Right forelimb (tissue), 1 donor: ENCODE measurements around the gene SPECC1.
A peak's percentile ranks its signal among the peaks of the same experiment; 100 is the strongest.
"Not testable (repeated sequence)": the region's sequence is repeated elsewhere in the genome, so short reads cannot be mapped to it uniquely, and the experiment has no call there.

Source experiments
- DNase-seq: peaks from one replicate; pipeline ENCODE4 v3.0.0-alpha.2; 2018

The SPECC1 gene

DNA sequence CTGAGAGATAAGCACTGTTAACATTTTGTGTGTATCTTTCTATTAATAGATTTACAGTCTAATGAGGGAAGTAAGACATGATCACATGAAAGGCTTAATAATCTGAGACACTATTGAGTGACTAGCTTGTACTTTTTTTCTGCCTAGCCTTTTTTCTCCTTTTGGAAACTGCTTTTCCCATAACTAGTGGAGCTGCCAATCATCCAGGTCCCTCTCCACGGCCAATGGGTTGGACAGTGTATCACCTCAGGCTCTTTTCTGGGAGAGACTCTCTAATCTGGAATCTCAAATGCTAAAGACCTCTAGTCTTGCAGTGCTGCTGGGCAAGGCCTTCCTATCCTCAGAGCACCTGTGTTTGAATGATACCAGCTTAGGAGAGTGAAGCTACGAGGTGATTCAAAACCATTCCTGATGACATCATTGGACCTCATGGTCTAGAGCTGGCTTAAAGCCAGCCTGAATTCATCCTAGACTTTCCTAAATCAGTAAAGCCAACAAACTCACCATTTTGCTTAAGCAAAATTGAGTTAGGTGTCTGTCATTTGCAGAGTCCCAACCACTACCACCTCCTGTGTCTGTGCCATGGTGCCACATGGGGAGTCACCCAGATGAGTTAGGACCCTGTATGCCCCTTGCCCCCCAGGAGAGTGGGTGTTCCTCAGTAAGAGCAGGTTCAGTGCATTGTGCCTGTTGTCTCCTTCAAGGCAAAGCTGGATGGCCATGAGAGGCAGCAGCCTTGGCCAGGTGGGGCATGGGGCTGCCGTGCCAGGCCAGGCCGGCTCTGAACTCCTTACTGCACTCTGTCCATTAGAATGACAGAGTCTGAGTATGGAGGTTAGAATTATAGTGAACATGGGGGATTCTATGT lies 62.9 kb downstream of the SPECC1 start:
- no peak for DNase-seq

GRCh38 chr17:20072692-20072992 lies 63.5 kb downstream of the SPECC1 start:
- no peak for DNase-seq

DNA sequence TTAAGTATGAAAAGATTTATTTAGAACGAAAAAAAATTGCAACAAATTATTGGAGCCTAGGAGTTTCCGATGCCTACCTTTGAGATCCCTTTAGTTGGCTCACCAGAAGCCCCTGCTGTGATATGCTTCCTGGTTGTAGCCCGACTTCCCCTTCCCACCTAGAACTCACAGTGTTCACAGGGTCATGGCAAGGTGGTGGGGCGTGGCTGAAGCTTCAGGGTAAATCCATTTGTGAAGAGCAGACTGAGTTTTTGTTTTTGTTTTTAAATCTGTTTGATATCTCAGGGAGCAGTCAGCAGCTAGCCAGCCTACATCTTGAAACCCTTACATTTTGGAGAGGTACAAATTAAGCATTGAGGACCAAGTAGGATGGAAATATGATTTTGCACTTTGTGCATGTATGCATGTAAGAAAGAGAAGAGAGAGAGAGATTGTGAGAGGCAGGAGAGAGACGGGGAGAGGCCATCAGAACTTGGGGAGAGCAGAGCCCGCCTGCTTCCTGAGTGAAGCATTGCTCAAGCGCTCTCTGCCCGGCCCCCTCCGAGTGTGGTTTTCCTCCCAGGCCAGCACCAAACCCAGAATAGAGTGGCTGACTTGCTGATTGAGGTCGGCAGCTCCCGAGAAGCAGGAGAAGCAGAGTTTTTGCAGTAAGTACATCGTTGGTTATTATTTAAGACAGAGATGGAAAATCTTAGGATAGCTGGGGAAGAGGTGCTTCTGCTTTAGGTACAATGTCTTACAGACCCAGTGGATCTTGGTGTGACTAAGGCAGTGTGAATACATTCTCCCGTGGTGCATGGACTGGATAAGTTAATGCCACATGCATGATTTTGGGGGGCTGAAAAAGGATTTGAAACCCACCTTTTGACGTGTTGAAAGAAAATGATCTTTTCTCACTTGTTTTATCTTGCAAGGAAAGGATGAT lies 64.2 kb downstream of the SPECC1 start:
- peak; percentile 63 for DNase-seq

DNA sequence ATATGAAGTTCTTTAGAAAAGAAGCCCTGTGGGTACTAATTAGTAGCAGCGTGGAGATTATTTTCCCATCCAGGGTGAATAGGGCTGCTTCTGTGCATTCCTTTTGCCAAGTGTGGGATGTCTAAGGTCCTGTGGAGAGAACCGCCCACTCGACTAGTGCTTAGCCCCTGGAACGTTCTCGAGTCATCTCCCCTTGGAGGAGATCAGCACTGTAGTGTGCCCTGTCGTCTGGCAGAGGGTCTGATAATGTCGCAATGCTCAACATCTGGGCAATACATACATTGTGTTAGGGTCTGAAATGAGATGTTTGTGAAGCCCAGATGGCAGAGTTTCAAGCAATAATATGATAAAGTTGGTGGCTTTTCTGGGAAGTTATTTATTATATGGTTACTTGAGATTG lies 64.8 kb downstream of the SPECC1 start:
- DNase-seq: no peak

- no peak for DNase-seq
These were observed 65.3 kb downstream of the SPECC1 start for GRCh38 chr17:20074489-20074888.

DNA sequence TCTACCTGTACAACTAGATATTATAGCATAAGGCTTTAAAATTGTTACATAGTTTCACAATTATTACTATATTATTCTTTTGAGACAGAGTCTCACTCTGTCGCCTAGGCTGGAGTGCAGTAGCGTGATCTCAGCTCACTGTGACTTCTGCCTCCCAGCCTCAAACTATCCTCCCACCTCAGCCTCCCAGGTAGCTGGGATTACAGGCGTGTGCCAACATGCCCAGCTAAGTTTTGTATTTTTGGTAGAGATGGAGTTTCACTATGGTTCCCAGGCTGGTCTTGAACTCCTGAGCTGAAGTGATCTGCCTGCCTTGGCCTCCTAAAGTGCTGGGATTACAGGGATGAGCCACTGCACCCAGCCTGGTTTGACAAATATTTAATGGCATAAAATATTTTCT lies 67.0 kb downstream of the SPECC1 start:
- not testable (repeated sequence) for DNase-seq

- DNase-seq: no peak
These were observed 69.0 kb downstream of the SPECC1 start for GRCh38 chr17:20077978-20078685.

GRCh38 chr17:20080513-20080912 lies 71.4 kb downstream of the SPECC1 start:
- no peak for DNase-seq

DNA sequence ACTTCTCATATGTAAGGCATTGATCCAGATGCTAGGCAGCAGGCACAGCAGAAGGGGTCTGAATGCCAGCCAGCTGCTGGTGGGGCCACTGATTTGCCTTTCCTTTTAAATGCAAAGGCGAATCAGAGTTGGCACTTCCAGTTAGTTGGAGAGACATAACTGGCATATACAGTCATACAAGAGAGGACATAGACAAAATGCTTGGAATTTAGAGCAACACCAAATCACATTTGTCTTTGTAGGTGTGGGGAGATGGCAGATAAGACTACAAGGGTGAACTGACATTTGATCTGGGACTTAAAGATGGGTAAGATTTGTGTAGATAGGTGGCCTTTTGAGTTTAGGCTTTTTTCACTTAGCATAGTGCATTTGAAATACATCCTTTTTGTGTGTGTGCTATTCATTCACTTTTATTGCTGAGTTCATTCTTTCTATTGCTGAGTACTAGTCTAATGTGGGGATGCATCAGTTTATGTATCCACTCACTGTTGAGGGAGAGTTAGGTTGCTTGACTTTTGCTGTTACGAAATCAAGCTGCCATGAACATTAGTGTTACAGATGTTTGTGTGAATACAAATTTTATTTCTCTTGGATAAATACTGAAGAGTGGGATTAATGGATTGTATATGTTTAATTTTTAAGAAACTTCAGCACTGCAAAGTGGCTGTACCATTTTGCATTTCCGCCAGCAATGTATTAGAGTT lies 74.1 kb downstream of the SPECC1 start:
- DNase-seq: no peak

DNA sequence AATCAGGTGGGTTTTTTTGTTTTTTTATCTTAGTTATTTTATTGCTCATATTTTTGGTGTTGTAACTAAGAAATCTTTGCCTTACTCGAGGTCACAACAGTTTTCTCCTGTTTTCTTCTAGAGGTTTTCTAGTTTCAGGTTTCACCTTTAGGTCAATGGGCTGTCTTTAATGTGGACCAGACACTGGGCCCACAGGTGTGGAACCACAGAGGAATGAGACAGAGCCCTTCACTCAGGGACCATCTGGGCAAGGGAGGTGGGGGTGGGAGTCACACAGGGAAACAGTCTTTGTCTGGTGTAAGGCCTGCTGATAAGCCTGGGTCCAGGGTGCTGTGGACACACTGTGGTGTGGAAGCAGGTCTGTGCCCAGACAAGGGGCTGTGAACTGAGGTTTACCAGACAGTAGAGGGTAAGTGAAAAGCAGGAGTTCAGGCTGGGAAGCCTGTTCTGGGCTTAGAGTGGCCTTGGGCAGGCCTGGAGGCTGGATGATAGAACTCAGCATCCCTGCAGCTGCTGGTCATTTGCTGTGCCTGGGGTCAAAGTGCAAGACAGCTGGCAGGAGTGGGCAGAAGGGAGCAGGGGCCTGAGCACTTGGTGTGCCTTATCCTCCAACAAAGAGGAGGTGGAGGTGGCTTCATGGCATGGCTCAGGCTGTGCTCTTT lies 75.6 kb downstream of the SPECC1 start:
- DNase-seq: no peak

- DNase-seq: no peak
These were observed 76.2 kb downstream of the SPECC1 start for GRCh38 chr17:20085283-20085845.

DNA sequence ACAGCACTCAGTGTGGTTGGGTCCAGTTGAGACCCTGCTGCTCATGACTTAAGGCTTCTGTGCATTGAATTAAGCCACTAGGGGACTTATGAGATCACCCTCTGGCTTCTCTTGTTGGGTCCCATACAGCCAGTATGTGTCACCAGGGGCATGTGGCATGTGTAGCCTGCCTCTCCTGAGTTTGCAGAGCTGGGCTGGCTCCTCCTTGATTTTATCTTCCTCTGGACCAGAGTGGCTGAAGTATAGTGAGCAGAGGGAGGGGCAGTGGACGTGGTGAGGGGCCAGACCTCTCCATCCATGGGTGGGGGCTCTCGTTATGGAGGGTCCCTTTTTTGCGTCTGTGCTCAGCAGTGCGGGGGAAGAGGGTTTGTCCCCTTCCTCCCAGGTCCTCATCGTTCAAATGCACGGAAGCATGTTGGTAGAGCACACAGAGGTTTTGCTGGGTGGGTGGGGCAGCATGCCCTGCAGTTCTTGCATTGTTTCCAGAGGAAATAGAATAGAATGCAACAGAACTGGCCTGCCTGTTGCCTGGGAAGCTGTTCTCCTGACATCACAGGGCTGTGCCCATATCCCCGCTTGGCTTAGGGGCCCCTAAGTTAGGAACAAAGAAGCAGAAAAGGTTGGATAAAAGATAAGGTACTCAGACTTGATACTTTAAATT lies 77.4 kb downstream of the SPECC1 start:
- DNase-seq: no peak

DNA sequence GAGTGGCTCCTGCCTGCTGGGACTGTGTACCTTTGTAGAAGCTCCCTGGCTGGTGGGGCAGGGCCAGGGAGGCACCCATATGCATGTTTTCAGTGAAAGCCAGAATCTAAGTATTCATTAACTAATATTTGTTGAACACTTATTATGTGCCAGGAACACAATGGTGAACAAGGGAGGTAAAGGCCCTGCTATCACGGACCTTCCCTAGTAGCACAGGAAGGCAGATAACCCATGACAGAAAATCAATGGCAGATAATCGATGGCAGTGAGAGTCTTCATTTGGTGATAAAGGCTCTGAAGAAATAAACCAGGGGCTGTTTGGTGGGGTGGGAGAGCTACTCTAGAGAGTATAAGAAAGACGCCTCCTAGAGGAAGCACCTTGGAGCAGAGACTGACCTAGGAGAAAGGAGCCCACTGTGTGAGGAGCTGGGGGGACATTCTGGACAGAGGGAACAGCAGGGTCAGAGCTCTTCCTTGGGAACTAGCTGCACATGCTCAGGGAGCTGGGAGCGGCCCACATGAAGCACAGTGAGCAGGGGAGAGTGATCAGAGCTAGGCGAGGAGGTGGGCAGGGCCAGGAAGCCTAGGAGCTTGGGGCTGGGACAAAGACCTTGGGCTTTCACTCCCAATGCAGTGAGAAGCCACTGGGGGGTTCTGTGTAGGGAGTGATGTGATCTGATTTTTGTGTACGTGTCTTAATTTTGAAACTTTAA lies 78.5 kb downstream of the SPECC1 start:
- DNase-seq: no peak

GRCh38 chr17:20089756-20090547 lies 80.8 kb downstream of the SPECC1 start:
- DNase-seq: no peak

DNA sequence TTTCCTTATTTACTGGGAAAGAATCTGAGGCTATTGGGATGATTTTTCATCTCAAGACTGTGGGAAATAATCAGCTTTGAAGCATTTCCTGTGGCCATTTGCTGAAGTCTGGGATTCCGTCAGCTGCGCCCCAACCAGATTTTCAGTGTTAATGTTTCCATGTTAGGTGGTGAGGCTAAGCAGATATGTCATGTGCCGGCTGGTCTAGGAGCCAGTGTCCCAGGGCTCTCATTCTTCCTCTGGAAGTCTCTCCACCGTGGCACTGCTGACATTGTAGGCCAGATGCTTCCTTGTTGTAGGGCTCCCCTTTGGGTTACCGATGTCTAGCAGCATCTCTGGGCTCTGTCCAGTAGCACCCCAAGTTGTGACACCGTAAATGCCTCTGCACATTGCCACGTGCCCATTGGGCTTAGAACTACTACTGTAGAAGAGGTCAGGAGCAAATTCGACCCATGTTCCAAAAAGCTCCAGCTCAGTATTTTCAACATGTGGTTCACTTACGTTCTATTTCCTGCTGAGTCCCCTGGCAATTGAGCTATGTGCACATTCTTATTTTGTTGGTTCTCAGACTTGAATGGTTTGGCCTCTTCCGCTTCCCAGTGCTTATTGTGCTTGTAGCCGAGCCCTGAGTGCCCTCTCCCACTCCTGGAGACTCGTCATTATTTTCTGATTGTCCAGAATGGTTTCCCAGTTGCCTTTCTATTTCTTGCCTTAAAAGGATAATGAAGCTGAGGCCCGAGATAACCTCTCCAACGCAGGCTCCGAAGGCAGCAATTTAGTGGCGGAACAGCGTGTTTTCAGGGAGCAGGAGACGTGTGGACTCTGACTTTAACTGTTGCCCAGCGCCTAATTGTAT lies 82.2 kb downstream of the SPECC1 start:
- peak; percentile 61 for DNase-seq

GRCh38 chr17:20092261-20092867 lies 83.2 kb downstream of the SPECC1 start:
- DNase-seq: no peak

- DNase-seq: no peak
These were observed 83.9 kb downstream of the SPECC1 start for GRCh38 chr17:20092973-20093626.

DNA sequence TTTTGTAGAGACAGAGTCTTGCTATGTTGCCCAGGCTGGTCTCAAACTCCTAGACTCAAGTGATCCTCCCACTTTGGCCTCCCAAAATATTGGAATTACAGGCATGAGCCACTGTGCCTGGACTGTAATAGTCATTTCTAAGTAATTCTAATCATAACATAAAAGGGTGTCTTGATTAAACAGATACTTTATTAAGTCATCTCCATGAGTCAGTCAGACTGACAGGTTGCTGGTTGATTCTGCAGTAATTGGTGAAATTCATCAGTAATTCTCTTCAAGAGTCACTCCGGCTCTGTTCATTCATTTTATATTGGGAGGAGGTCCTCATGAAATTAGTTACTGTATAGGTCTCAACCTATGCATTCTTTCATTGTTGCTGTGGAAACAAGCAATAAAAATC lies 85.6 kb downstream of the SPECC1 start:
- DNase-seq: no peak
